Endothelial cell of hepatic sinusoid (primary cell): ENCODE measurements around the gene DOCK9.

ENCODE experiments used
- in situ Hi-C: cut with HindIII; loops from 2 replicates; pipeline ENCODE4 v1.10.0; 2017; ENCODE audit warnings: low sequenced_read_pairs

The DOCK9 gene

GRCh38 chr13:98919566-98919965, 58.3 kb downstream of the DOCK9 start:
- in situ Hi-C loops = no loop called here

- in situ Hi-C loops = no loop called here
Measured at GRCh38 chr13:98918771-98919170, 59.1 kb downstream of the DOCK9 start.

GRCh38 chr13:98917116-98917515, 60.7 kb downstream of the DOCK9 start:
- in situ Hi-C loops = no loop called here

- in situ Hi-C loops = no loop called here
Measured at GRCh38 chr13:98916403-98916802, 61.5 kb downstream of the DOCK9 start.

GRCh38 chr13:98915981-98916380, 61.9 kb downstream of the DOCK9 start:
- in situ Hi-C loops = no loop called here

GRCh38 chr13:98915563-98915962, 62.3 kb downstream of the DOCK9 start:
- in situ Hi-C loops = no loop called here

GRCh38 chr13:98913741-98914140, 64.1 kb downstream of the DOCK9 start:
- in situ Hi-C loops = no loop called here

- in situ Hi-C loops = no loop called here
Measured at GRCh38 chr13:98912846-98913245, 65.0 kb downstream of the DOCK9 start.

- in situ Hi-C loops = no loop called here
Measured at GRCh38 chr13:98910501-98910951, 67.3 kb downstream of the DOCK9 start.

GRCh38 chr13:98909016-98909415, 68.8 kb downstream of the DOCK9 start:
- in situ Hi-C loops = no loop called here

GRCh38 chr13:98906746-98907502, 70.9 kb downstream of the DOCK9 start:
- in situ Hi-C loops = no loop called here

GRCh38 chr13:98905199-98905598, 72.7 kb downstream of the DOCK9 start:
- in situ Hi-C loops = no loop called here

GRCh38 chr13:98900442-98900841, 77.4 kb downstream of the DOCK9 start:
- in situ Hi-C loops = no loop called here

GRCh38 chr13:98897706-98898105, 80.2 kb downstream of the DOCK9 start:
- in situ Hi-C loops = loop anchor here (10.0 kb wide), 1 partner anchor 183 kb away; no protein-coding TSS in a partner anchor

- in situ Hi-C loops = loop anchor here (10.0 kb wide), 1 partner anchor 182 kb away; no protein-coding TSS in a partner anchor
Measured at GRCh38 chr13:98896868-98897144, 81.1 kb downstream of the DOCK9 start.

GRCh38 chr13:98896083-98896867, 81.6 kb downstream of the DOCK9 start:
- in situ Hi-C loops = loop anchor here (10.0 kb wide), 1 partner anchor 181 kb away; no protein-coding TSS in a partner anchor

GRCh38 chr13:98894814-98895213, 83.0 kb downstream of the DOCK9 start:
- in situ Hi-C loops = loop anchor here (10.0 kb wide), 1 partner anchor 180 kb away; no protein-coding TSS in a partner anchor

GRCh38 chr13:98893371-98893770, 84.5 kb downstream of the DOCK9 start:
- in situ Hi-C loops = loop anchor here (10.0 kb wide), 1 partner anchor 179 kb away; no protein-coding TSS in a partner anchor

GRCh38 chr13:98892821-98893220, 85.0 kb downstream of the DOCK9 start:
- in situ Hi-C loops = loop anchor here (10.0 kb wide), 1 partner anchor 178 kb away; no protein-coding TSS in a partner anchor

- in situ Hi-C loops = loop anchor here (10.0 kb wide), 1 partner anchor 177 kb away; no protein-coding TSS in a partner anchor
Measured at GRCh38 chr13:98892077-98892476, 85.8 kb downstream of the DOCK9 start.

- in situ Hi-C loops = loop anchor here (10.0 kb wide), 1 partner anchor 176 kb away; no protein-coding TSS in a partner anchor
Measured at GRCh38 chr13:98890925-98891324, 86.9 kb downstream of the DOCK9 start.

- in situ Hi-C loops = loop anchor here (10.0 kb wide), 1 partner anchor 175 kb away; no protein-coding TSS in a partner anchor
Measured at GRCh38 chr13:98890186-98890585, 87.7 kb downstream of the DOCK9 start.
